Measurements from ENCODE around the gene BFSP2.

DNA sequence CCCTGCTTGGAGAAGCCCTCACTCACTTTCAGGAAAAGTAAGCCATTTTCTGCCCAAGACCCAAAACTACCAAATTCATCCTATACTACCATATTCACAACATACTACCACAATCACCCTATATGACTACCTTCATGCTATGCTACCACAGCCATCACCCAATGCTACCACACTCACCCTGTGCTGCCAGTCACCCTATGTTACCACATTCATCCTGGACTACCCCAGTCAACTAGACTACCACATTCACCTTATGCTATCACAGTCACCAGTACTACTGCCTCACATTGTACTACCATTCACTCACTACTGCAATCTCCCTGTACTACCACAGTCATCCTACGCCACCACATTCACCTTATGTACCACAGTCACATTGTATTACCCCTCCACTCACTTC, 115.3 kb downstream of the BFSP2 start:
- TF ChIP-seq, protein P1, sequence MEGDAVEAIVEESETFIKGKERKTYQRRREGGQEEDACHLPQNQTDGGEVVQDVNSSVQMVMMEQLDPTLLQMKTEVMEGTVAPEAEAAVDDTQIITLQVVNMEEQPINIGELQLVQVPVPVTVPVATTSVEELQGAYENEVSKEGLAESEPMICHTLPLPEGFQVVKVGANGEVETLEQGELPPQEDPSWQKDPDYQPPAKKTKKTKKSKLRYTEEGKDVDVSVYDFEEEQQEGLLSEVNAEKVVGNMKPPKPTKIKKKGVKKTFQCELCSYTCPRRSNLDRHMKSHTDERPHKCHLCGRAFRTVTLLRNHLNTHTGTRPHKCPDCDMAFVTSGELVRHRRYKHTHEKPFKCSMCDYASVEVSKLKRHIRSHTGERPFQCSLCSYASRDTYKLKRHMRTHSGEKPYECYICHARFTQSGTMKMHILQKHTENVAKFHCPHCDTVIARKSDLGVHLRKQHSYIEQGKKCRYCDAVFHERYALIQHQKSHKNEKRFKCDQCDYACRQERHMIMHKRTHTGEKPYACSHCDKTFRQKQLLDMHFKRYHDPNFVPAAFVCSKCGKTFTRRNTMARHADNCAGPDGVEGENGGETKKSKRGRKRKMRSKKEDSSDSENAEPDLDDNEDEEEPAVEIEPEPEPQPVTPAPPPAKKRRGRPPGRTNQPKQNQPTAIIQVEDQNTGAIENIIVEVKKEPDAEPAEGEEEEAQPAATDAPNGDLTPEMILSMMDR (CRISPR knock-in tag; IDR thresholded peaks at IDR 0.05), result no peak
- TF ChIP-seq JUN (CRISPR knock-in tag; IDR thresholded peaks at IDR 0.05) (no peak), SP1 (IDR thresholded peaks at IDR 0.05) (no peak), SP1 (CRISPR knock-in tag; IDR thresholded peaks at IDR 0.05) (no peak)
- TF ChIP-seq, protein P2, sequence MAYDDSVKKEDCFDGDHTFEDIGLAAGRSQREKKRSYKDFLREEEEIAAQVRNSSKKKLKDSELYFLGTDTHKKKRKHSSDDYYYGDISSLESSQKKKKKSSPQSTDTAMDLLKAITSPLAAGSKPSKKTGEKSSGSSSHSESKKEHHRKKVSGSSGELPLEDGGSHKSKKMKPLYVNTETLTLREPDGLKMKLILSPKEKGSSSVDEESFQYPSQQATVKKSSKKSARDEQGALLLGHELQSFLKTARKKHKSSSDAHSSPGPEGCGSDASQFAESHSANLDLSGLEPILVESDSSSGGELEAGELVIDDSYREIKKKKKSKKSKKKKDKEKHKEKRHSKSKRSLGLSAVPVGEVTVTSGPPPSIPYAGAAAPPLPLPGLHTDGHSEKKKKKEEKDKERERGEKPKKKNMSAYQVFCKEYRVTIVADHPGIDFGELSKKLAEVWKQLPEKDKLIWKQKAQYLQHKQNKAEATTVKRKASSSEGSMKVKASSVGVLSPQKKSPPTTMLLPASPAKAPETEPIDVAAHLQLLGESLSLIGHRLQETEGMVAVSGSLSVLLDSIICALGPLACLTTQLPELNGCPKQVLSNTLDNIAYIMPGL (CRISPR knock-in tag; IDR thresholded peaks at IDR 0.05; ENCODE audit: borderline replicate concordance in 1 of 2, low read depth in 1 of 2), result no peak
